Eye (tissue), 1 donor: Measurements from ENCODE around the gene STBD1.
"Not testable (repeated sequence)": the region's sequence is repeated elsewhere in the genome, so short reads cannot be mapped to it uniquely, and the experiment has no call there.

Experiments
- DNase-seq: peaks from one replicate; pipeline ENCODE4 v3.0.0-alpha.2; 2015

The STBD1 gene

GRCh38 chr4:76326515-76326914 is 20.0 kb downstream of the STBD1 start:
- DNase-seq = no peak

DNA sequence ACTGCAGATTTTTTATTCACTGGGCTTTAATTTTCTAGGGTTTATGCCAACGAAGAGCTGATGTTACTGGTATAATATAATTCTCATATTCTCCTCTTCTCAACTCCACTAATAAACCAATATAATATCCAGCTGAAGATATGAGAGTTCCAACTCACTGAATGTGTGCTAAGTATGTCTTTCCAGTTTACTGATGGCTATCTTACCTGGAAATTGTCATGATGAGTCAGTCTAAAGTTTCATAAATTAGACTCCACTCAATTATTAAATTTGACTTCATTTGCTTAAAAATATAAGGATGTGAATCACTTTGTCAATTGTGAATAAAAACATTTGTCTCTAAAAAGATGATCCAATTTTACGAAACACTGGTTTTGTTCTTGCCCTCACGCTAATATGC is 28.4 kb downstream of the STBD1 start:
- no peak for DNase-seq

DNA sequence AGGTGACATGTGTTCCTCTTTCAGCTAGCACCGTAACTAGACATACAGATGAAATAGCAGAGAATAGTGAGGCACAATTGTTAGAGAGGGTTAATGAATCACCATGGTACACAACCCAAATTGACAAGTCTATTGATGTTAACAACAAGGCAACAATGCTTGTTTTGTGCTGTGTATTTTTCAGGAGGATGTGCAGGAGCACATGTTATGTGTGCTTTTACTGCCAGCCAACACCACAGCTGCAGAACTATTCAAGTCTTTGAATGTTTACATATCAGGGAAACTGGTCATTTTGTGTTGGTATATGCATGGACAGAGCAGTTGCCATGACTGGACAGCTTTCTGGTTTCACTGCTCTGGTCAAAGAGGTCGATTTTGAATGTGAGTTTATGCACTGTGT is 32.8 kb downstream of the STBD1 start:
- no peak for DNase-seq

- no peak for DNase-seq
Measured at GRCh38 chr4:76341063-76341462, 34.5 kb downstream of the STBD1 start.

DNA sequence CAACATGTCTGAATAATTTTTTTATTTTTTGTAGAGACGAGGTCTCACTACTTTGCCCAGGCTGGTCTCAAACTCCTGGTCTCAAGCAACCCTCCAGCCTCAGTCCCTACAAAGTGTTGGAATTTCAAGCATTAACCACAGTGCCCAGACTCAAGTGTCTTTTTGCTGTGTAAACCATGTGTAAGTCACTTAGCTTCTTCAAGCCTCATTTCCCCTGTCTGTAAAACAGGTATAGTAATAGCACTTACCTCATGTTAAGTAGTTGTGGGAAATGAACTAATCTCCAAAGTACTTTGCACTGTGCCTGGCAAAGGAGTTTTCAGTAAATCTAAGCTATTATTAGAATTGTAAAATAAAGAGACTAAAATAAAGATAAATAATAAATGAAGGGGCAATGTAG is 35.7 kb downstream of the STBD1 start:
- DNase-seq = no peak

- DNase-seq = no peak
Measured at GRCh38 chr4:76342803-76343202, 36.3 kb downstream of the STBD1 start.

- DNase-seq = no peak
Measured at GRCh38 chr4:76354517-76355473, 48.3 kb downstream of the STBD1 start.

GRCh38 chr4:76357981-76358380 is 51.4 kb downstream of the STBD1 start:
- DNase-seq = no peak

GRCh38 chr4:76359881-76360466 is 53.4 kb downstream of the STBD1 start:
- not testable (repeated sequence) for DNase-seq
